Stimulated activated naive CD8-positive, alpha-beta T cell treated with anti-CD3 and anti-CD28 coated beads, Interleukin-15, amount 100 ng/mL, for 72 hours (primary cell): Measurements from ENCODE around the gene FADS1.
A peak's percentile ranks its signal among the peaks of the same experiment; 100 is the strongest.

Experiments used
- ATAC-seq: fragments of 150-1000 bp; cut with Tn5 transposase; 2 replicates; pipeline ENCODE4 v1.10.0; 2021; ENCODE audit warnings: mild to moderate bottlenecking, moderate library complexity
- DNase-seq, 2 donors: peaks; one replicate each; pipeline ENCODE4 v3.0.0; 2021 to 2022
- H3K27ac Mint-ChIP-seq, 2 donors: one replicate each; pipeline ENCODE4 v1.8.0; 2022; ENCODE audit warnings: mild to moderate bottlenecking in 2 of 2, mixed read lengths in 2 of 2, moderate library complexity in 2 of 2
- H3K27me3 Mint-ChIP-seq: one replicate; pipeline ENCODE4 v1.8.0; 2022; ENCODE audit warnings: mixed read lengths
- H3K4me1 Mint-ChIP-seq: one replicate; pipeline ENCODE4 v1.8.0; 2022; ENCODE audit warnings: mild to moderate bottlenecking, mixed read lengths
- H3K4me3 Mint-ChIP-seq, 2 donors: one replicate each; pipeline ENCODE4 v1.8.0; 2022; ENCODE audit warnings: mild to moderate bottlenecking in 2 of 2, mixed read lengths in 2 of 2, moderate library complexity in 1 of 2
- H3K9me3 Mint-ChIP-seq, 2 donors: one replicate each; pipeline ENCODE4 v1.8.0; 2022; ENCODE audit warnings: mixed read lengths in 2 of 2

The FADS1 gene

DNA sequence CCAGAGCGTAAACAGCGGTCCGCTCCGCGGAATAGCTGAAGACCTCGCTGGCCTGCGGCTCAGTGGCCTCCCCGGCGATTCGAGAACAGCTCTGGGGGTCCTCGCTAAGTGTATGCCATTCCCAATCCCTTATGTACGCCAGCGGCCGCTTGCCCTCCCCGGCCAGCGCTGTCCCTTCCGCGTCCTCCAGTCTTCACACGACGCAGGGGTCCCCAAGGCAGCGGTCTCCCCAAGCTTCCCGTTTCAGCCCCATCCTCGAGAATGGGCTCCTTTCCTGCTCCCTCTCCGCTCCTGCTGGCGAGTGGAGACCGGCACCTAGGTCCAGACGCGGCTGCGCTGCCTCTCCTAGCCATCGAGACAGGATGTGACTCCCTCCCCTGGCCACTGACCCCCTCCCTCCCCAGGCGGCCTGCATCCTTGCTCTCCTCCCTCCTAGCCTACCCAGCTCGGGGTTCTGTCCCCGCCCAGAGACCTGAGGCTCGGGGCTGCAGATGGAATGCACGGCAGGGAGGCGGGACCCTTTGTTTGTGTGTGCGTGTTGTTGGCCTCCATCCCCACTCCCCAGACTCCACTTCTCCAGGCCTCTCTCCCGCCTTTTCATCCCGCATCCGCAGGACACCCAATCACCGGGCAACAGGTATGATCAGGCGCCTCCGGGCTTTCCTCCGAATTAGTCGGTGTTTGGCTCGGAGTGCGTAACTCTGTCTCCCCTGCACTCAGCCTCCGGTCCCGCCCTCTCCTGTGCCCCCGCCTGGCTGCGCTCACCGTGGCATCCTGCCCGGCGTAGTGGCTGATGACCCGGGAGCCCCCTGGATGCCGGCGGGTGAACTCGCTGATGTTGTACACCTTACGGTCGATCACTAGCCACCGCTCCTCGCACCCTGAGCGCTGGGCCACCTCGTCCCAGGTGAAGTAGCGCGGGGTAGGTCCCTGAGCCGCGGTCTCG lies 740 bp downstream of the FADS1 start:
- Mint-ChIP-seq H3K9me3 (no peaks in the 10 kb centered on the region), H3K4me1 (peaks cover 37% of the 10 kb centered on the region), H3K4me3 (peak overlapping the region; percentile 85 to 99), H3K27ac (peak overlapping the region; percentile 84 to 89), H3K27me3 (peaks cover 32% of the 10 kb centered on the region)
- ATAC-seq (peak; percentile 83), DNase-seq (peak; percentile 78)

DNA sequence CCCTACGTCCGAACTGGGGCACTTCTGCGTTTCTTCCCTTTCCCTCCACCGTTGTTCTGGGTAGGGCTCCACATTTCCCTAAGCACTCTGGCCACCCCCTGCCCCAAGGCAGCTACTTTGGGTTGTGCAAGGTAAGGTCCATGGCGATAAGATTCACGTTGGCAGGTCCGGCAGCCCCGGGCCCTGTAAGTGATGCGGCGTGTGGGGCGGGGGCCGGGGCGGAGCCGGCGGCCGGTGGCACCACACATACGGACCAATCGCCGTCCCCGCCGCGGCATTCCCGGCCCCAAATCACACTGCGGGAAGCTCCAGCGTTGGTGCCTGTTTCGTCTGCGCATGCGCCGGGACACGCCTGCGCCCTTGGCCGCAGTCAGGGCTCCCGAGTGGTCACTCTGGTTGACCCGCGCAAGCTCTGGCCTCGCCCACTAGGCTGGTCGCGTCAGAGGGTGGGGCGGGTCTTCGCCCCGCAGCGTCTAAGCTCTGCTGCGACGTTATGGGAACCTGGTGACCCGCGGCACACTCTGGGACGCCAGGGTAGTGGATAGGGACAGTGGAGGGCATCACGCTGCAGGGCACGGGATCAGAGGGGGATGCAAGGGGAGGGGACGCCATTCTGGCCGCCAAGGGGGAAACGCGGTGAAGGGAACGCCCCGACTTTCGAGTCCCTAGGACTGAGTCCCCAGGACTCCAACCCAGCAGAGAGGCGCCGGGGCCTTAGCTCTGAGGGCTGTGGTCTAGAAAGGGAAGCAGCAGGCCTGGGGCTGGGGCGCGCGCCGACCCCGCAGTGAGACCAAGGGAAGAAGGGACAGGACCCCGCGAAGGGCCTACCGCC lies 1.6 kb downstream of the FADS1 start:
- ATAC-seq = peak; percentile 31
- no peaks in the 10 kb centered on the region for H3K9me3 Mint-ChIP-seq
- peaks cover 32% of the 10 kb centered on the region for H3K27me3 Mint-ChIP-seq
- peak; percentile 54 to 65 for DNase-seq
- H3K27ac Mint-ChIP-seq = peak overlapping the region; percentile 53 to 86
- peaks cover 37% of the 10 kb centered on the region for H3K4me1 Mint-ChIP-seq
- H3K4me3 Mint-ChIP-seq = peak overlapping the region; percentile 85 to 99

DNA sequence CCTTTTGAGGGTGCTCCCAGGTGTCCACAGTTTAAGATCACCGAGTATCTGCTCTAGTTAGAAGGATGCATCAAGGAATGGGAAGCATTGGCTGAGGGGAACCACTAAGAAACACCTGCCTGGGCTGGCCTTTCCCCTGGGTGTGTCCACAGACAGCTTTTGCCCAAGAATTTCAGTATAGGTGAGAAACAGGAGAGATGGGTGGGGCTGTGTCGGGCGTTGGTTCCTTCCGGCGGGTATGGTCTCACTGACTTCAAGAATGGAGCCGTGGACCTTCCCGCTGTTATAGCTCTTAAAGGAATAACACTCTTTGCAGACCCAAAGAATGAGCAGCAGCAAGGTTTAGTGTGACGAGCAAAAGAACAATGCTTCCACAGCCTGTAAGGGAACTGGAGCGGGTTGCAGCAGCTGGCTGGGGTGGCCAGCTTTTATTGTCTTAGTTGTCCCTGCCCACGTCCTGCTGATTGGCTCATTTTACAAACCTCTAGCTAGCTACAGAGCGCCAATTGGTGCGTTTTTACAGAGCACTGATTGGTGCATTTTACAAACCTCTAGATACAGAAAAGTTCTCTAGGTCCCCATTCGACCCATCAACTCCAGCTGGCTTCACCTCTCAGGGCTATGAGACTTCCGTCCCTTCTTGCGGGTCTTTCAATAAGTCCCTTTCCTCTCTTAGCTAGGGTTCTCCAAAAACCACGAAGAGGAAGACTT lies 2.4 kb downstream of the FADS1 start:
- no peak for ATAC-seq
- Mint-ChIP-seq H3K4me1 (peaks cover 37% of the 10 kb centered on the region), H3K27me3 (peaks cover 32% of the 10 kb centered on the region), H3K9me3 (no peaks in the 10 kb centered on the region), H3K4me3 (peak overlapping the region; percentile 85 to 99), H3K27ac (peak overlapping the region in 1 of 2 donors; percentile 72)
- DNase-seq = no peak

DNA sequence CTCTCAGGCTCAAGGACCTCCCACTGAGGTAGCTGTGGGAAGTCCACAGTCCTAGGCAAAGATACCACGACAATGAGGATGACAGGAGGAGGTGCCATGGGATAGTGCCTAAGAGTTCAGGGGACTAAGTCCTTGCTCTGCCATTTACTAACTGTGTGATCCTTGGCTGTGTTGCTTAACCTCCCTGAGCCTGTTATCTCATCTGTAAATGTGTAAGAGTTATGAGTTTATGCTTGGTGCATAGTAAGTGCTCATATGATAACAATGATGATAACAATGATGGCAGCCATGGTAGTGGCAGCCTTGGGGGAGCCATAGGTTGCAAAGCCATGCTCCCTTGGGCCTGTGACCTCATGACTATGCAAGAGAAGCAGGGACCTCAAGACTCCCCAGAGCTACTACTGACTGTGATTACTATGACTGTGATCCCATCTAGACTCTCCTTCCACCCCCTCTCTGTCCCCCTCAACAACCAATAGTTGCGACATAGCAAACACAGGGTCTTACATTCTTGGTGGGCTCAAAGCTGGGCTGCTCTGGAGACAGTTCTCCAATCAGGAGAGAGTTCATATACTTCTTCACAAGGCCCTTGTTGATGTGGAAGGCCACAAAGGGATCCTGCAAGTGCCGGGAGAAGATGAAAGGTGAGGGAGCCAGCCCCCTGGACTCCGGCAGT lies 3.9 kb downstream of the FADS1 start:
- DNase-seq (no peak), ATAC-seq (no peak)
- Mint-ChIP-seq H3K4me3 (no peak overlapping the region), H3K4me1 (peaks cover 37% of the 10 kb centered on the region), H3K9me3 (no peaks in the 10 kb centered on the region), H3K27ac (no peak overlapping the region), H3K27me3 (peaks cover 27% of the 10 kb centered on the region)

DNA sequence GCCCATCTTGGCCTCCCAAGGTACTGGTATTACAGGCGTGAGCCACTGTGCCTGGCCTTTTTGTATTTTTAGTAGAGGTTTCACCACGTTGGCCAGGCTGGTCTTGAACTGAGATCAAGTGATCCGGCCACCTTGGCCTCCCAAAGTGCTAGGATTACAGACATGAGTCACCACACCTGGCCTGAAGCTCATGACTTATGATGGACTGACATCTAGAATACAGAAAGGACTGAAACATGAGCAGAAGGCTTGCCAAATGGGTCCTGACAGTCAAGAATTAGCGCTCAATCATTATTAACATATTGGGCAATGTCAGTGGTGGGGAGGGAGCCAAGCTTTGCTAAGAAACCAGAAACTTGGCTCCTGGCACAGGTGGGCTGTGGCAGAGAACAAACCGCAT lies 5.0 kb downstream of the FADS1 start:
- no peak overlapping the region for H3K27ac Mint-ChIP-seq
- H3K4me3 Mint-ChIP-seq = no peak overlapping the region
- no peaks in the 10 kb centered on the region for H3K9me3 Mint-ChIP-seq
- H3K4me1 Mint-ChIP-seq = peaks cover 27% of the 10 kb centered on the region
- H3K27me3 Mint-ChIP-seq = peaks cover 20% of the 10 kb centered on the region
- ATAC-seq (no peak), DNase-seq (no peak)

DNA sequence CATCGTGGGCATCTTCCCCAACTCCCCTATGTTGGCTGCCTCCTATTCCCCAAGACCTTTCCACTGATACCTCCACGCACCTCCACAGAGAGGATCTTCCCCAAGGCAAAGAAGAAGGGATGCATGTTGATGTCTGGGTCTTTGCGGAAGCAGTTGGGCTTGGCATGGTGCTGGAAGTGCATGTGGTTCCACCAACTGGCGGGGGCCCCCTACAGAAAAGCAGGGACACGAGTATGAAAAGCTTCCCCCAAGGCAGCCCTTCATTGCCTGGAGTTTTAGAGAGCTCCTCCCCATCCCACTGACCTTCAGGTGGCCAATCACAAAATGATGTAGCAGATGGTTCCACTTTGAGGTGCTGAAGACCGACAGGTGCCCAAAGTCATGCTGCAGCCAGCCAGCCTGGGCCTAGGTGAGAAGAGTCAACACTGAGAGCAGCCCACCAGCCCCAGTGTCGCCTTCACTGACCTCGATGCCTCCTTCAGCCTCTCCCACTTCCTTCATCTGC lies 6.1 kb downstream of the FADS1 start:
- DNase-seq (no peak), ATAC-seq (no peak)
- Mint-ChIP-seq H3K27me3 (peaks cover 11% of the 10 kb centered on the region), H3K9me3 (no peaks in the 10 kb centered on the region), H3K27ac (no peak overlapping the region), H3K4me1 (peaks cover 19% of the 10 kb centered on the region), H3K4me3 (no peak overlapping the region)

DNA sequence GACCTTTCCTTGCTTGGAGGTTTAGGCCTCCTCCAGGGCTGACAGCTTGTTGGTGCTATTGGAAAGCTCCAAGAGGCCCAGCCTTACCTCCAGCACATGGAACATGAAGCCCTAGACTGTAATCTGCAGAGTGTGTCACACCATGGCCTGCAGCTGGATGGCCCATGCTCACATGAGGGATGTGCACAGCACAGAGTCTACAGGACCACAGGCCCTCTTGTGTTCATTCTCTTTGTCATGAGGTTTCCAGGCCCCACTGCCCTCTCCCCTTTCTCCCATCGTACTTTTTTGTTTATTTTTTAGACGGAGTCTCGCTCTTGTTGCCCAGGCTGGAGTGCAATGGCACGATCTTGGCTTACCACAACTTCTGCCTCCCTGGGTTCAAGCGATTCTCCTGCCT lies 10.0 kb downstream of the FADS1 start:
- Mint-ChIP-seq H3K4me1 (peaks cover 5% of the 10 kb centered on the region), H3K4me3 (no peak overlapping the region), H3K27me3 (no peaks in the 10 kb centered on the region), H3K9me3 (no peaks in the 10 kb centered on the region), H3K27ac (no peak overlapping the region)
- DNase-seq = no peak
- no peak for ATAC-seq

DNA sequence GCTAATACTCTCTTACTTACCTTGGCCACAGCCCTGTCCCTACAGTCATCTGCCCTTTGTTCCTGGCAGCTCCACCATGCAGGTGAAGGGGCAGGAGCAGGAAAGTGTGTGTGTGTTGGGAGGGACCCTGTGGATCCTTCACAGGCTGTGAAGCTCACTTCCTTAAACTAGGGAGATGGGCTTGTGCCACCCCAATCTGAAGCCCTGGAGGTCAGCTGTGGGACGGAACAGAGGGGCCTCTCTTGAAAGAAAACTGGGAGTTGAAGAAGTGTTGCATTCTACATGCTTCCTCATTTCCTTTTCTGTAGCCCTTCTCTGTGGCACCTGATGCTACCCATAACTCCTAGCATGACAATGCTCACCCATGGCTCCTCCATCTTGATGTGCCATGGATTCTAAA lies 11.7 kb downstream of the FADS1 start:
- DNase-seq = no peak
- Mint-ChIP-seq H3K9me3 (no peaks in the 10 kb centered on the region), H3K4me1 (peaks cover 5% of the 10 kb centered on the region), H3K27me3 (no peaks in the 10 kb centered on the region), H3K27ac (peak overlapping the region in 1 of 2 donors; percentile 30), H3K4me3 (no peak overlapping the region)
- no peak for ATAC-seq

DNA sequence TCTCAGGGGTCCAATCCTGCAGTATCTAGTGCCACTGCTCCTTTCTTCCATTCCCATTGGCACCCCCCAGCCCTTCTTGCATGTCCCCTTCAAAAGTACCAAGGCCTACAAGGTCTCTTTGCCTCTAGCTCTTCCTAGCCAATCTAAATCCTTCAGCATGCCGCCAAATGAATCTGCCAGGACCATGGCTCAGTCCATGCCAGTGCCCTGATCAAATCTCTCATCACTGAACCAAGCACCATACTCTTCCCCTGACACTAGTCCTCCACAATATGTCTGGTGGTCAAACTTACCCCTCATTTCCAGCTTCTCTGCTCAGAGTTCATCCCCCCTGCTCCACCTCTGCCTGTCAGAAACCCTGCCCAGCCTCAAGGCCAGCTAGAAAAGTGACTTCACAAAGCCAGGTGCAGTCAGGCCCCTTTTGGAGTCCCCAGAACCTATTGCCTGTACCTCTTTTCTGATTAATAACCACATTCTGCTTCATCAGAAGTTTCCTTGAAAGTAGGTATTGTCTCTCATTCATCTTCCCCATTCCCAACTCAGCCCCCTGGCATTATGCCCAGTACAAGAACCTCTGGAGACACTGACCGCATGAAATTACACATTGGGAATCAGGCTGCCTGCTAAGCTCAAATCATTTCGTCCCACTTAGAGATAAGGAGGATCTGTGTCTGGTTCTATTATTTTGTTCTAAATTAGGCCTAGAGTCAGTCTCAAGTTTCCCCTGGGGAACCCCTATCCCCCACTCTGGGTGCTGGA lies 12.7 kb downstream of the FADS1 start:
- peaks cover 10% of the 10 kb centered on the region for H3K4me1 Mint-ChIP-seq
- no peaks in the 10 kb centered on the region for H3K27me3 Mint-ChIP-seq
- no peak for DNase-seq

DNA sequence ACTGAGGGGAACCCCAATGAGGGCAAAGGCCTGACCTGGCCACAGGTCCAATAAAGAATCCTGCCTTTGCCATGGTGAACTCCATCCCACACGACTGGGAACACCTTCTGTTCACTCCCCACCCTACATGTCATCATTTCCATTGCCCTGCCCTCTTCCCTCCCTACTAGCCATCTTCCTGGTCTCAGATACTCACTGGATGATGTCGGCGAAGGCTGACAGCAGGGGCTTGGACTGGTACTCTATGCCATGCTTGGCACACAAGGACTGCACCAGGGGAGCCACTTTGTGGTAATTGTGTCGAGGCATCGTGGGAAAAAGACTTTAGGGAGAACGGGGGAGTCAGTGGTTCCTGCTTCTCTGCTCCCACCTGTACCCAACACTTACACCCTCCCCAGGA lies 14.2 kb downstream of the FADS1 start:
- no peaks in the 10 kb centered on the region for H3K27me3 Mint-ChIP-seq
- ATAC-seq (no peak), DNase-seq (no peak)
- no peaks in the 10 kb centered on the region for H3K9me3 Mint-ChIP-seq
- H3K4me3 Mint-ChIP-seq = no peak overlapping the region
- peaks cover 18% of the 10 kb centered on the region for H3K4me1 Mint-ChIP-seq
- H3K27ac Mint-ChIP-seq = peak overlapping the region in 1 of 2 donors; percentile 35

More for the DNA sequence above, 12.7 kb downstream of the FADS1 start:
- H3K9me3 Mint-ChIP-seq = no peaks in the 10 kb centered on the region
- ATAC-seq = no peak
- no peak overlapping the region for H3K4me3 Mint-ChIP-seq
- peak overlapping the region in 1 of 2 donors; percentile 7 for H3K27ac Mint-ChIP-seq

DNA sequence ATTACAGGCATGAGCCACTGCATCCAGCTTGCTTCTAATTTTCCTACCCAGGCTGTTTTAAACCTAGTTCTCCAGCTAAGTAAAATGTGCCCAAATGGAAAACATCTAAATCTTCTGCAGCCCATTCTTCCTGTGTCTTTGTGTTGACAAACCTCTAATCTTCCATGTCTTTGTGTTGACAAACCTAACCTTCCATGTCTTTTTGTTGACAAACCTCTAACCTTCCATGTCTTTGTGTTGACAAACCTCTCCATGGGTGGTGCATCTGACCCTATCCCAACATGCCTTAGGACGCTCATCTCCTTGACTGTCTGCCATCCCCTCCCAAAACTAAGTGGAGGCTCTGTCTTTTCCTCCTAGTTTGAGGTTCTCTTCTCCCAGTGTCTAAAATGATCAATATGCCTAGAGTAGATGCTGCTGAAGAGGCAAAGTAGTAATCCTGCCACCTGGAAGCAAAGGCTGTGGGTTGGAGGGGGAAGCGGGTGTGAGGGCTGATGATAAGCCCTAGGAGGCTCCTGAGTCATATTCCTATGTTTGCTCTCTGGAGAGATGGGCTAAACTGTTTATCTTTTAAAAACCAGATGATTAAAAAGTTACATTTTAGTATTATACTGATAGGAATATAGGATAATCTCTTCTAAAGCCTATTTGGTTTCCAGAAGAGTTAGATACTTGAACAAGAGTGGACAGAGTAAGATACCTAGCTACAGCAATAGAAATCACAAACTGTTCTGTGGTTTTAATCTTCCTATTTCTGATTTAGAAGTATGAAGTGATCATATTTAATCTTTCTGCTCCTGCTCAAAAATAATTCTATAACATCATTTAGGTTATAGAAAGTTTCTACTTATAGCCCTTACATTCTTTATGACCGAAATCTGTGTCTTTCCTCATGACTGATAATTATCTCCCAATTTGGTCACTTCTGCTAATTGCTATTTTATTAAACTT lies 16.2 kb downstream of the FADS1 start:
- H3K27me3 Mint-ChIP-seq = no peaks in the 10 kb centered on the region
- peaks cover 37% of the 10 kb centered on the region for H3K4me1 Mint-ChIP-seq
- H3K9me3 Mint-ChIP-seq = no peaks in the 10 kb centered on the region
- H3K4me3 Mint-ChIP-seq = no peak overlapping the region
- ATAC-seq = no peak
- H3K27ac Mint-ChIP-seq = no peak overlapping the region
- no peak for DNase-seq

DNA sequence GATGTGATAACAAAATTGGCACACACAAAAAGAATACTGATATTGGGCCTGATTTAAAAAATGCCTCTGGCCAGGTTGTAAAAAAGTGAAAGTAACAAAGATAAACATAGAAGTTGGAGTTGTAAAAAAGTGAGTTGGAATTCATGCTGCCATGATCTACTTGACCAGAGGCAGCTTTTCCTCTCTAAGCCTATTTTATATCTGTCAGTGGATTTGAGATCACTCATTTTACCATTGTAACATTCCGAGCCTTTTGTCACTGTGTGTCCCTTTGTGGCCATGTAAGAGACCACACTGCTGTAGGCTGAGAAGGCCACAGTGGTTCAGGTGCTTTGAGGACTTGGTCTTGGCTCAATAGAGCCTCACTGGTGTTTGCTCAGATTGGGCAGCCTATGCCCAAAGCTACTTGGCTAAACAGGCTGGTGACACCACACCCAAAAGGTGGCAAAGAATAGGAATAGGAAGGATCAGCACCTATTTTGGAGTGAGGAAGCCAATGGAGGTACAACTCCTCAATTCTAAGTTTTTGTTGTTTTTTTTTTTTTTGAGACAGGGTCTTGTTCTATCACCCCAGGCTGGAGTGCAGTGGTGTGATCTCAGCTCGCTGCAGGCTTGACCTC lies 17.0 kb downstream of the FADS1 start:
- Mint-ChIP-seq H3K4me1 (peaks cover 44% of the 10 kb centered on the region), H3K27ac (no peak overlapping the region), H3K27me3 (no peaks in the 10 kb centered on the region), H3K4me3 (no peak overlapping the region), H3K9me3 (no peaks in the 10 kb centered on the region)
- ATAC-seq = no peak
- no peak for DNase-seq
